Thymus (tissue), 11 donors: ENCODE results near the gene S1PR3. TPM values are rescaled to one million over a fixed set of nuclear protein-coding genes. Genes with fewer than 3 reads are reported as not detected.

Experiments
- DNase-seq, 9 donors: peaks; one replicate each; pipeline ENCODE4 v3.0.0-alpha.2; 2013; ENCODE audit warnings: low spot score in 9 of 9, low read depth in 6 of 9, missing footprints in 1 of 9
- H3K27ac ChIP-seq, 2 donors: one replicate each; pipeline ENCODE4 v1.5.1; 2013; ENCODE audit warnings: control low read depth in 1 of 2, low read depth in 1 of 2, low read length in 1 of 2, mild to moderate bottlenecking in 1 of 2, moderate library complexity in 1 of 2
- H3K27me3 ChIP-seq, 2 donors: one replicate each; pipeline ENCODE4 v1.5.1; 2013; ENCODE audit warnings: low read length in 1 of 2; ENCODE audit not compliant: control insufficient read depth in 2 of 2, insufficient read depth in 1 of 2
- H3K36me3 ChIP-seq, 2 donors: one replicate each; pipeline ENCODE4 v1.5.1; 2013; ENCODE audit warnings: low read length in 1 of 2, mild to moderate bottlenecking in 1 of 2, moderate library complexity in 1 of 2; ENCODE audit not compliant: control insufficient read depth in 2 of 2, insufficient read depth in 2 of 2
- H3K4me1 ChIP-seq, 2 donors: one replicate each; pipeline ENCODE4 v1.5.1; 2013; ENCODE audit warnings: low read length in 2 of 2; ENCODE audit not compliant: control insufficient read depth in 2 of 2, insufficient read depth in 2 of 2
- H3K4me3 ChIP-seq, 2 donors: one replicate each; pipeline ENCODE4 v1.5.1; 2013; ENCODE audit warnings: low read length in 2 of 2, control low read depth in 1 of 2, mild to moderate bottlenecking in 1 of 2
- H3K9me3 ChIP-seq, 2 donors: one replicate each; pipeline ENCODE4 v1.5.1; 2013; ENCODE audit warnings: low read length in 1 of 2, mild to moderate bottlenecking in 1 of 2; ENCODE audit not compliant: control insufficient read depth in 2 of 2, insufficient read depth in 1 of 2
- WGBS: extraction: QIAGEN DNeasy Blood & Tissue Kit; methylation state at CpG from one replicate; pipeline ENCODE4 v1.1.7; 2013; 5-methylcytosine and 5-hydroxymethylcytosine counted together
- polyA plus RNA-seq: library from polyadenylated mRNA; stranded (reverse); fragments of 200-250 nt; gene quantifications from one replicate; pipeline ENCODE4 v1.2.3, GENCODE V29; 2013
- total RNA-seq: library from RNA; stranded (reverse); fragments of 120-200 nt; gene quantifications from one replicate; pipeline ENCODE4 v1.2.4, GENCODE V29; 2013
- donor health status: healthy.

The S1PR3 gene
- total and polyA plus RNA-seq, 2 donors: 4.7 to 5.9 TPM

DNA sequence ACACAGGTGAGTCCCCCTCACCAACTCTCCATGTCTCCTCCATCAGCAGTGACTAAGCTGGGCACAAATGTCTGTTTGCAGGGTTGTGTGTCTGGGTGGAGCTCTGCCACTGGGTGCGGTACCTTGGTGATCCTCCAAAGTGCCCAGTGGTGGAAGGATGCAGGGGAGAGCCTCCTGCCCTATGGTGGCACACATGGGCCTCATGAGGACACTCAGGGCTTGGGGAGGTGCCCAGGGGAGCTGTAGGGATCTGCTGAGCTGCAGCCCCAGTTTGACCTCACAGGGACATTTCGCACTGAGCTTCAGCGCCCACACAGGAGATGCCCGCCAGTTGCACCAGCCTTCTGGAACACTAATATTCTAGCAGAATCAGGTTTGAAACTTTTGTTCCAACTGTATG, 29.5 kb downstream of the S1PR3 start:
- Histone ChIP-seq H3K4me1 (no peaks in the 10 kb centered on the region), H3K27ac (no peak overlapping the region)

DNA sequence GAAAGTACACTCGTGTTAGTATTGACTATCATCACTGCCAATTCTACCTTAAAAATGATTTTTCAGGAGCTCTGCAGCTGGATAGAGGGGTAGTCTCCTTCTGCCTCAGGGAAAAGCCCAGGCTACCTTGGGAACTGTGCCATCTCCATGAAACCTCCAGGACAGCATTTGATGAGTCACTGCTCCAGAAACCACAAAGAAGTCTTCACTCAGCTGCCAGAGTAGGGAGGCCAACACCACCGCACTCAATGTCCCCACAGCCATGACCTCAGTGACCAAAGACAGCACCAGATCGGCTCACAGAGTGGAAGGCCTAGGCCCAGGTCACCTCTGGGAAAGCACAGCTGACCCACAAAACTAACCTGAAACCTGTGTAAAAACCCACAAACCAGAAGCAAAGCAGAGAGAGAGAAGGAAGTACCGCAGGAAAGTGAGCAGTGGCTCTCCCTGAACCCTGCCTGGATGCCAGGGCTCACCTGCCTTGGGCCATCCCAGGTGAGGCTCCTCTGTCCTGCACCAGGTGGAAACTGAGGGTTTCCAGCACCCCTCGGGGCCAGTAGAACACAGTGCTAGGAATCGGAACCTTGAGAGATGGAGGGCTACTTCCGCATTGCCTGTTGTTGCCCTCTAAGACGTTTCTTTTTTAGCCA, 30.0 kb downstream of the S1PR3 start:
- 92% methylated on average over 8 of the region's 8 CpGs for WGBS
- H3K4me1 ChIP-seq: no peaks in the 10 kb centered on the region
- no peaks in the 10 kb centered on the region for H3K27me3 ChIP-seq
- H3K4me3 ChIP-seq: no peak overlapping the region
- H3K36me3 ChIP-seq: no peaks in the 10 kb centered on the region
- H3K9me3 ChIP-seq: no peaks in the 10 kb centered on the region
- no peak for DNase-seq
- no peak overlapping the region for H3K27ac ChIP-seq

More for the DNA sequence above, 29.5 kb downstream of the S1PR3 start:
- Histone ChIP-seq H3K9me3 (no peaks in the 10 kb centered on the region), H3K27me3 (no peaks in the 10 kb centered on the region), H3K4me3 (no peak overlapping the region), H3K36me3 (no peaks in the 10 kb centered on the region)
- WGBS: 97% methylated on average over 4 of the region's 4 CpGs
- no peak for DNase-seq

DNA sequence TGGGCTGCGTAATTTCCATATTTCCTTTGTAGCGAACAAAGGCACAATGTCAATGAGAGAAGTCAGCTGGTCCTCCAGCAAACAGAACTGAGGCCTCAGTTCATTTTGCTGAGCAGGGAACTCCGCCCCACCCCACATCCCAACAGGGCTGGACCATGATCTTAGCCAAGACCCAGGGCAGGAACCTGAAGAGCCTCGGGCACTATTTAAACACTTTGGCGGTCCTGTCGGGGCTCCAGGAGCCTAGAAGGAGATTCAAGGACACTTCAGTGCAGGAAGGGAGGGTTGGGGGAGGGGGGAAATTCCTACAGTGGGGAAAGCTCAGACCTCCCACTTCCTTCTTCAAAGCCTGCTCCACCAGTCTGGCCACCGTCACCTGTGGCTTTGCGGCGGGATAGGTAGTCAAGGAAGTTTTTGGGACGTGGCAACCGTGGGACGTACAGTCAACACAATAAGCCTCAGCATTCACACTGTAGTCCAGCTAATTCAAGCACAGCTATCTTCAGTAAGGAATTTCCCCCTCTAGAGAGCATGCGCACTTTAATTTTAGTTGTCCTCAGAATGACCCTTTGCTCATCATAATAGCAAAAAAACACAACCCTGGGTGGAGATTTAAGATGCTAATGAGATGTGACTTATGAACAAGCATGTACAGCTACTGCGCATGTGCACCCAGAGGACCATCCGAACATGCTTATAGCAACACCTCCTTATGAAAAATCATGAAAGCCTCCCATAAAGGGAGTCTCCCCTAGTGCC, 30.9 kb downstream of the S1PR3 start:
- Histone ChIP-seq H3K36me3 (no peaks in the 10 kb centered on the region), H3K9me3 (no peaks in the 10 kb centered on the region), H3K4me1 (no peaks in the 10 kb centered on the region), H3K27me3 (no peaks in the 10 kb centered on the region), H3K27ac (no peak overlapping the region), H3K4me3 (no peak overlapping the region)
- WGBS: 86% methylated on average over 15 of the region's 15 CpGs
- DNase-seq: no peak

DNA sequence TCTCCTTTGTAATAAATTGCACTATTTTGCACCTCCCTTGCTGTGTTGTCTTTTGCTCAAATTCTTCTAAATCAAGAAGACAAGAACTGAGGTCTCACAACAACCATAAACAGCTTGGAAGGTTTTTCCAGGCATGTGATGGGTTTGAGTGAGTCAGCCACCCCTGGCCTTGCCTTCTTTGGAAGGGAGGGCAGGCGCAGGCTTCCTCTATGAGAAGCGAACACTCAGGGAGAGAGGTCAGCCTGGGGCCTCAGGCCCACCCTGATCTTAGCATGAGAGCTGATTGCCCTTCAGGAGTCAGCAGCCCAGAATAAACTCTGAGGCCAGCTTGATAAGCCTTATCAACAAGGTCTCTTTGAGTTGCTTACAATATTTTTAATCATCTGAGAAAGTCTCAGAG, 31.6 kb downstream of the S1PR3 start:
- DNase-seq: no peak
- Histone ChIP-seq H3K36me3 (no peaks in the 10 kb centered on the region), H3K4me3 (no peak overlapping the region), H3K9me3 (no peaks in the 10 kb centered on the region), H3K4me1 (no peaks in the 10 kb centered on the region), H3K27ac (no peak overlapping the region), H3K27me3 (no peaks in the 10 kb centered on the region)
- 93% methylated on average over 2 of the region's 2 CpGs for WGBS

DNA sequence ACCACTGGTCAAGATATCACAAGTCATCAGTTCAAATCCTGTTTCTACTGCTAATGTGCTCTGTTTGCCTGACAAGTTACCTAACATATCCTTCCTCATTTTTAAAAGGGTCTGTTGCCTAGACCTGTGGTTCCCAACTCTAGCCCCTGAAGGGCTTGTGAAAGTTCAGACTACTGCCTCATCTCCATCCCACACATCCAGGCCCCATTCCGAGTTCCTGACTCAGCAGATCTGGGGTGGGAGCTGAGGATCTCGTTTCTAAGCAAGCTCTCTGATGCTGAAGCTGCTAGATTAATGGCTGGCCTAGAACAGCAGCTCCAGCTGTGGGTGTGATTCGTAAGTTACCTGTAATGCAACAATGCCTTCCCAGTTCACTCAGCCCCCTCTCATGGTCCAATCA, 32.5 kb downstream of the S1PR3 start:
- WGBS: 88% methylated on average over 3 of the region's 3 CpGs
- Histone ChIP-seq H3K36me3 (no peaks in the 10 kb centered on the region), H3K4me1 (no peaks in the 10 kb centered on the region), H3K9me3 (no peaks in the 10 kb centered on the region), H3K27me3 (no peaks in the 10 kb centered on the region), H3K27ac (no peak overlapping the region), H3K4me3 (no peak overlapping the region)
- no peak for DNase-seq

- H3K9me3 ChIP-seq: no peaks in the 10 kb centered on the region
- 96% methylated on average over 4 of the region's 4 CpGs for WGBS
Observed at GRCh38 chr9:89024727-89025126, 33.5 kb downstream of the S1PR3 start.

GRCh38 chr9:89025553-89025952, 34.3 kb downstream of the S1PR3 start:
- Histone ChIP-seq H3K4me1 (no peaks in the 10 kb centered on the region), H3K9me3 (no peaks in the 10 kb centered on the region), H3K27ac (no peak overlapping the region), H3K36me3 (no peaks in the 10 kb centered on the region), H3K4me3 (no peak overlapping the region), H3K27me3 (no peaks in the 10 kb centered on the region)
- no peak for DNase-seq

More at GRCh38 chr9:89024727-89025126, 33.5 kb downstream of the S1PR3 start:
- no peaks in the 10 kb centered on the region for H3K36me3 ChIP-seq
- no peak overlapping the region for H3K4me3 ChIP-seq
- no peaks in the 10 kb centered on the region for H3K4me1 ChIP-seq
- DNase-seq: no peak
- no peaks in the 10 kb centered on the region for H3K27me3 ChIP-seq
- H3K27ac ChIP-seq: no peak overlapping the region

DNA sequence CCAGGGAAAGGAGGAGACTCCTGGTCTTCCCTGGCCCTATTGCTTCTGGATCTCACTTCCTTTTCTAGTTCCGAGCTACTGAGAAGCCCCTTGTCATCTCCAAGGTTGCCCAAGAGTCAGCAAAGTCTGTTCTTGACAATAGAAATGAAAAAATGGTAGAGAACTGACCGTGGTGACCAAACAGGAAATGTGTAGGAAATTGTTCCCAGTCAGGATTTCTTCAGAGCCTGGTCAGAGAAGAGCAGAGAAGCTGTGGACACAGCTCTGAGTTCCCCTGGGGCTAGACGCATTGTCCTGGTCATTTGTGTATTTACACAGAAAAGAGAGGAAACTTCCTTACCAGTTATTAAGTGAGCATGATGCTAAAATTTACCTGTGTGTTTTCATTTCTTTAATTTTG, 35.6 kb downstream of the S1PR3 start:
- H3K27ac ChIP-seq: no peak overlapping the region
- H3K27me3 ChIP-seq: no peaks in the 10 kb centered on the region
- no peaks in the 10 kb centered on the region for H3K9me3 ChIP-seq
- 57% methylated on average over 3 of the region's 3 CpGs for WGBS
- no peak for DNase-seq
- no peak overlapping the region for H3K4me3 ChIP-seq
- no peaks in the 10 kb centered on the region for H3K4me1 ChIP-seq
- H3K36me3 ChIP-seq: no peaks in the 10 kb centered on the region

DNA sequence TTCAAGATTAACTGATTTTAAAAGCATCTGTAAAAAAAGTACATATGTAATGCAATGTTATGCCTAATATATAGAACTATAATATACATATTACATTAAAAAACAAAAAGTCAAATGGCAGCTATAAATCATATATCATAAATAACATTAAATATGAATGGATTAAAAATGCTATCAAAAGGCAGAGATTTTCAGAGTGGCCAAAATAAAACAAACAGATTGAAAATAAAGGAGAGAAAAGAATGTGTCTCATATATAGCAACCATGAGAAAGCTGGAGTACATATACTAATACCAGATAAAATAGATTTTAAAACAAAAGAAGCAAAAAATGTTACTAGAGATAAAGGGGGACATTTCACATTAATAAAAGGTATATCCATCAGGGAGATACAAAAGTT, 38.5 kb downstream of the S1PR3 start:
- no peaks in the 10 kb centered on the region for H3K4me1 ChIP-seq
- no peak for DNase-seq
- H3K27me3 ChIP-seq: no peaks in the 10 kb centered on the region
- no peaks in the 10 kb centered on the region for H3K9me3 ChIP-seq
- no peak overlapping the region for H3K27ac ChIP-seq
- H3K36me3 ChIP-seq: no peaks in the 10 kb centered on the region
- H3K4me3 ChIP-seq: no peak overlapping the region
